Liver (tissue), 9 donors: ENCODE results near the gene PPDPF. TPM values are rescaled to one million over a fixed set of nuclear protein-coding genes. Genes with fewer than 3 reads are reported as not detected.

Source experiments
- DNase-seq: peaks from one replicate; pipeline ENCODE4 v3.0.0-alpha.2; 2017; ENCODE audit warnings: low spot score
- H3K27ac ChIP-seq, 2 donors: one replicate each; pipeline ENCODE4 v1.7.0; 2013; ENCODE audit warnings: inconsistent platforms in 2 of 2, low read length in 2 of 2, control low read depth in 1 of 2, low read depth in 1 of 2, mild to moderate bottlenecking in 1 of 2
- H3K27me3 ChIP-seq, 4 donors: one replicate each; pipeline versions ENCODE4 v1.6.1 to v1.7.0; 2013; ENCODE audit warnings: low read length in 3 of 4, inconsistent platforms in 1 of 4, mild to moderate bottlenecking in 1 of 4, moderate library complexity in 1 of 4; ENCODE audit not compliant: control insufficient read depth in 4 of 4, insufficient read depth in 4 of 4
- H3K36me3 ChIP-seq, 4 donors: one replicate each; pipeline versions ENCODE4 v1.6.1 to v1.7.0; 2013; ENCODE audit warnings: low read length in 3 of 4, mild to moderate bottlenecking in 3 of 4, low read depth in 1 of 4, moderate library complexity in 1 of 4; ENCODE audit not compliant: control insufficient read depth in 4 of 4, insufficient read depth in 3 of 4
- H3K4me1 ChIP-seq, 4 donors: one replicate each; pipeline versions ENCODE4 v1.6.1 to v1.7.0; 2013; ENCODE audit warnings: low read length in 3 of 4, mild to moderate bottlenecking in 3 of 4, moderate library complexity in 1 of 4; ENCODE audit not compliant: control insufficient read depth in 4 of 4, insufficient read depth in 4 of 4
- H3K4me3 ChIP-seq, 3 donors: one replicate each; pipeline versions ENCODE4 v1.6.1 to v1.7.0; 2013; ENCODE audit warnings: low read length in 3 of 3, control low read depth in 1 of 3, low read depth in 1 of 3, mild to moderate bottlenecking in 1 of 3
- H3K9ac ChIP-seq, 2 donors: one replicate each; pipeline ENCODE4 v1.7.0; 2013; ENCODE audit warnings: low read length in 2 of 2, mild to moderate bottlenecking in 2 of 2, moderate library complexity in 2 of 2, control low read depth in 1 of 2, low read depth in 1 of 2
- H3K9me3 ChIP-seq, 4 donors: one replicate each; pipeline versions ENCODE4 v1.6.1 to v1.7.0; 2013; ENCODE audit warnings: low read length in 3 of 4; ENCODE audit not compliant: control insufficient read depth in 4 of 4
- EGR1 ChIP-seq, 2 donors: IDR thresholded peaks; 2 replicates each; pipeline ENCODE4 v1.6.1; 2016 to 2018; ENCODE audit warnings: antibody characterized with exemption in 2 of 2, low read depth in 2 of 2
- FOXA1 ChIP-seq: IDR thresholded peaks from 2 replicates; pipeline ENCODE4 v1.6.1; 2016; ENCODE audit warnings: antibody characterized with exemption
- HNF4A ChIP-seq, 2 donors: conservative IDR thresholded peaks; 2 replicates each; pipeline ENCODE4 v1.6.1; 2016; ENCODE audit warnings: antibody characterized with exemption in 2 of 2, mild to moderate bottlenecking in 2 of 2
- HNF4G ChIP-seq: IDR thresholded peaks from 2 replicates; pipeline ENCODE4 v1.6.1; 2016; ENCODE audit warnings: antibody characterized with exemption
- JUND ChIP-seq, 2 donors: IDR thresholded peaks; 2 replicates each; pipeline ENCODE4 v1.6.1; 2016; ENCODE audit warnings: antibody characterized with exemption in 2 of 2
- MAX ChIP-seq: IDR thresholded peaks from 2 replicates; pipeline ENCODE4 v1.6.1; 2016; ENCODE audit warnings: antibody characterized with exemption
- RXRA ChIP-seq, 2 donors: IDR thresholded peaks; 2 replicates each; pipeline ENCODE4 v1.6.1; 2017 to 2018; ENCODE audit warnings: antibody characterized with exemption in 2 of 2, mild to moderate bottlenecking in 1 of 2
- SP1 ChIP-seq: IDR thresholded peaks from 2 replicates; pipeline ENCODE4 v1.6.1; 2018; ENCODE audit warnings: antibody characterized with exemption, mild to moderate bottlenecking
- TAF1 ChIP-seq: conservative IDR thresholded peaks from 2 replicates; pipeline ENCODE4 v1.6.1; 2016; ENCODE audit warnings: antibody characterized with exemption, mild to moderate bottlenecking
- YY1 ChIP-seq: IDR thresholded peaks from 2 replicates; pipeline ENCODE4 v1.6.1; 2016; ENCODE audit warnings: antibody characterized with exemption, mild to moderate bottlenecking
- WGBS: extraction: QIAGEN DNeasy Blood & Tissue Kit; methylation state at CpG from one replicate; pipeline ENCODE4 v1.1.7; 2013; 5-methylcytosine and 5-hydroxymethylcytosine counted together
- polyA plus RNA-seq, 2 donors: library from polyadenylated mRNA; stranded (reverse) in 1 of 2; unstranded in 1 of 2; fragments of 200-250 nt in 1 of 2; fragments of >200 nt in 1 of 2; fragmentation: Nextera tagmentation in 1 of 2; extraction: Ambion mirVana in 1 of 2; gene quantifications; one replicate each; pipeline versions ENCODE4 v1.2.1 to v1.2.3, GENCODE V29; 2013 to 2015
- total RNA-seq, 2 donors: library from RNA; depleted of rRNA; stranded (reverse); fragments of >200 nt; gene quantifications; one replicate each; pipeline ENCODE4 v1.2.3, GENCODE V29; 2014
- TF ChIP-seq, protein P1 (sequence below): IDR thresholded peaks from 2 replicates; pipeline ENCODE4 v1.6.1; 2016; ENCODE audit warnings: antibody characterized with exemption, mild to moderate bottlenecking
- TF ChIP-seq, protein P2 (sequence below): IDR thresholded peaks from 2 replicates; pipeline ENCODE4 v1.6.1; 2016; ENCODE audit warnings: antibody characterized with exemption
- donor health status: healthy.
- donor health status: healthy.
- donor health status: healthy.
- donor health status: healthy.
- donor health status: healthy.

PPDPF gene
- total and polyA plus RNA-seq, 4 donors = 8.3 to 196 (median 25.3) TPM

- H3K4me1 ChIP-seq = peaks cover 0 to 6% (median 2%) of the 10 kb centered on the region in 4 donors
- TF ChIP-seq, protein P1, sequence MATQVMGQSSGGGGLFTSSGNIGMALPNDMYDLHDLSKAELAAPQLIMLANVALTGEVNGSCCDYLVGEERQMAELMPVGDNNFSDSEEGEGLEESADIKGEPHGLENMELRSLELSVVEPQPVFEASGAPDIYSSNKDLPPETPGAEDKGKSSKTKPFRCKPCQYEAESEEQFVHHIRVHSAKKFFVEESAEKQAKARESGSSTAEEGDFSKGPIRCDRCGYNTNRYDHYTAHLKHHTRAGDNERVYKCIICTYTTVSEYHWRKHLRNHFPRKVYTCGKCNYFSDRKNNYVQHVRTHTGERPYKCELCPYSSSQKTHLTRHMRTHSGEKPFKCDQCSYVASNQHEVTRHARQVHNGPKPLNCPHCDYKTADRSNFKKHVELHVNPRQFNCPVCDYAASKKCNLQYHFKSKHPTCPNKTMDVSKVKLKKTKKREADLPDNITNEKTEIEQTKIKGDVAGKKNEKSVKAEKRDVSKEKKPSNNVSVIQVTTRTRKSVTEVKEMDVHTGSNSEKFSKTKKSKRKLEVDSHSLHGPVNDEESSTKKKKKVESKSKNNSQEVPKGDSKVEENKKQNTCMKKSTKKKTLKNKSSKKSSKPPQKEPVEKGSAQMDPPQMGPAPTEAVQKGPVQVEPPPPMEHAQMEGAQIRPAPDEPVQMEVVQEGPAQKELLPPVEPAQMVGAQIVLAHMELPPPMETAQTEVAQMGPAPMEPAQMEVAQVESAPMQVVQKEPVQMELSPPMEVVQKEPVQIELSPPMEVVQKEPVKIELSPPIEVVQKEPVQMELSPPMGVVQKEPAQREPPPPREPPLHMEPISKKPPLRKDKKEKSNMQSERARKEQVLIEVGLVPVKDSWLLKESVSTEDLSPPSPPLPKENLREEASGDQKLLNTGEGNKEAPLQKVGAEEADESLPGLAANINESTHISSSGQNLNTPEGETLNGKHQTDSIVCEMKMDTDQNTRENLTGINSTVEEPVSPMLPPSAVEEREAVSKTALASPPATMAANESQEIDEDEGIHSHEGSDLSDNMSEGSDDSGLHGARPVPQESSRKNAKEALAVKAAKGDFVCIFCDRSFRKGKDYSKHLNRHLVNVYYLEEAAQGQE = peak; percentile 96
- TF ChIP-seq SP1 = no peak
- no peak overlapping the region for H3K4me3 ChIP-seq
- H3K27me3 ChIP-seq = peaks cover 3 to 27% (median 12%) of the 10 kb centered on the region in 4 donors
- no peak for DNase-seq
- no peaks in the 10 kb centered on the region for H3K36me3 ChIP-seq
- no peak overlapping the region for H3K9ac ChIP-seq
- H3K27ac ChIP-seq = no peak overlapping the region
- 15% methylated on average over 16 of the region's 16 CpGs for WGBS
- no peaks in the 10 kb centered on the region for H3K9me3 ChIP-seq
Measured at GRCh38 chr20:63475209-63475608, 45.4 kb upstream of the PPDPF start.

- Histone ChIP-seq H3K9me3 (no peaks in the 10 kb centered on the region), H3K4me3 (no peak overlapping the region), H3K27me3 (peaks cover 0 to 26% (median 9%) of the 10 kb centered on the region in 4 donors), H3K27ac (no peak overlapping the region), H3K9ac (no peak overlapping the region), H3K36me3 (no peaks in the 10 kb centered on the region), H3K4me1 (peaks cover 0 to 2% (median 0%) of the 10 kb centered on the region in 4 donors)
- TF ChIP-seq FOXA1 (no peak), SP1 (no peak), MAX (no peak), JUND (IDR thresholded peaks at IDR 0.05) (no peak), RXRA (IDR thresholded peaks at IDR 0.05) (no peak), TAF1 (no peak), HNF4G (no peak), EGR1 (IDR thresholded peaks at IDR 0.05; ENCODE audit: low read depth in 2 of 2) (no peak), YY1 (no peak), HNF4A (conservative IDR thresholded peaks at IDR 0.05) (no peak)
- TF ChIP-seq, protein P2, sequence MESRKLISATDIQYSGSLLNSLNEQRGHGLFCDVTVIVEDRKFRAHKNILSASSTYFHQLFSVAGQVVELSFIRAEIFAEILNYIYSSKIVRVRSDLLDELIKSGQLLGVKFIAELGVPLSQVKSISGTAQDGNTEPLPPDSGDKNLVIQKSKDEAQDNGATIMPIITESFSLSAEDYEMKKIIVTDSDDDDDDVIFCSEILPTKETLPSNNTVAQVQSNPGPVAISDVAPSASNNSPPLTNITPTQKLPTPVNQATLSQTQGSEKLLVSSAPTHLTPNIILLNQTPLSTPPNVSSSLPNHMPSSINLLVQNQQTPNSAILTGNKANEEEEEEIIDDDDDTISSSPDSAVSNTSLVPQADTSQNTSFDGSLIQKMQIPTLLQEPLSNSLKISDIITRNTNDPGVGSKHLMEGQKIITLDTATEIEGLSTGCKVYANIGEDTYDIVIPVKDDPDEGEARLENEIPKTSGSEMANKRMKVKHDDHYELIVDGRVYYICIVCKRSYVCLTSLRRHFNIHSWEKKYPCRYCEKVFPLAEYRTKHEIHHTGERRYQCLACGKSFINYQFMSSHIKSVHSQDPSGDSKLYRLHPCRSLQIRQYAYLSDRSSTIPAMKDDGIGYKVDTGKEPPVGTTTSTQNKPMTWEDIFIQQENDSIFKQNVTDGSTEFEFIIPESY = no peak
- TF ChIP-seq, protein P1 = no peak
- 36% methylated on average over 21 of the region's 21 CpGs for WGBS
- no peak for DNase-seq
Measured at GRCh38 chr20:63477061-63477616, 43.4 kb upstream of the PPDPF start.
